Nephron (organoid): ENCODE results near the gene CCDC66.
"Not testable (repeated sequence)": the region's sequence is repeated elsewhere in the genome, so short reads cannot be mapped to it uniquely, and the experiment has no call there.

Experiments
- H3K27ac Mint-ChIP-seq, 3 experiments: 2 replicates each; pipeline ENCODE4 v1.8.0; 2020; ENCODE audit warnings: mixed read lengths in 3 of 3, mild to moderate bottlenecking in 2 of 3, moderate library complexity in 1 of 3
- H3K27me3 Mint-ChIP-seq: 2 replicates; pipeline ENCODE4 v1.8.0; 2021; ENCODE audit warnings: low read depth, mild to moderate bottlenecking, moderate library complexity, mixed read lengths
- H3K36me3 Mint-ChIP-seq: 2 replicates; pipeline ENCODE4 v1.8.0; 2020; ENCODE audit warnings: low read depth, mixed read lengths
- H3K4me1 Mint-ChIP-seq: 2 replicates; pipeline ENCODE4 v1.8.0; 2020; ENCODE audit warnings: mixed read lengths
- H3K4me3 Mint-ChIP-seq, 3 experiments: 2 replicates each; pipeline ENCODE4 v1.8.0; 2020; ENCODE audit warnings: mild to moderate bottlenecking in 3 of 3, mixed read lengths in 3 of 3, moderate library complexity in 2 of 3
- H3K9me3 Mint-ChIP-seq: 2 replicates; pipeline ENCODE4 v1.8.0; 2020; ENCODE audit warnings: mixed read lengths
- CTCF ChIP-seq, 3 experiments: fragments of 200-600 bp; sonication (generic); IDR thresholded peaks; one replicate each; pipeline ENCODE4 v1.5.0; 2021; ENCODE audit warnings: antibody characterized with exemption in 3 of 3; ENCODE audit not compliant: unreplicated experiment in 3 of 3

Gene CCDC66

GRCh38 chr3:56593455-56594158 is 36.6 kb downstream of the CCDC66 start:
- no peak for TF ChIP-seq CTCF (IDR thresholded peaks at IDR 0.05; ENCODE audit: unreplicated experiment in 3 of 3)
- Mint-ChIP-seq H3K27ac (no peak overlapping the region), H3K36me3 (peaks cover 65% of the 10 kb centered on the region), H3K4me1 (no peaks in the 10 kb centered on the region), H3K27me3 (no peaks in the 10 kb centered on the region), H3K9me3 (peaks cover 17% of the 10 kb centered on the region), H3K4me3 (no peak overlapping the region)

GRCh38 chr3:56595975-56596840 is 39.2 kb downstream of the CCDC66 start:
- peaks cover 34% of the 10 kb centered on the region for H3K9me3 Mint-ChIP-seq
- H3K4me1 Mint-ChIP-seq, result no peaks in the 10 kb centered on the region
- H3K27ac Mint-ChIP-seq, result no peak overlapping the region
- peaks cover 86% of the 10 kb centered on the region for H3K36me3 Mint-ChIP-seq
- no peak for TF ChIP-seq CTCF (IDR thresholded peaks at IDR 0.05; ENCODE audit: unreplicated experiment in 3 of 3)
- no peak overlapping the region for H3K4me3 Mint-ChIP-seq
- H3K27me3 Mint-ChIP-seq, result no peaks in the 10 kb centered on the region

GRCh38 chr3:56608479-56608878 is 51.5 kb downstream of the CCDC66 start:
- not testable (repeated sequence) for H3K4me1 Mint-ChIP-seq, H3K27ac Mint-ChIP-seq, H3K27me3 Mint-ChIP-seq, H3K4me3 Mint-ChIP-seq
- peaks cover 98% of the 10 kb centered on the region for H3K36me3 Mint-ChIP-seq
- peaks cover 64% of the 10 kb centered on the region for H3K9me3 Mint-ChIP-seq

- Mint-ChIP-seq H3K27me3 (no peaks in the 10 kb centered on the region), H3K4me3 (no peak overlapping the region), H3K9me3 (peaks cover 46% of the 10 kb centered on the region), H3K27ac (no peak overlapping the region), H3K36me3 (peaks cover 82% of the 10 kb centered on the region), H3K4me1 (no peaks in the 10 kb centered on the region)
- no peak for TF ChIP-seq CTCF (IDR thresholded peaks at IDR 0.05; ENCODE audit: unreplicated experiment in 3 of 3)
Measured at GRCh38 chr3:56610669-56611335, 53.8 kb downstream of the CCDC66 start.

- Mint-ChIP-seq H3K36me3 (peaks cover 82% of the 10 kb centered on the region), H3K27me3 (no peaks in the 10 kb centered on the region), H3K27ac (no peak overlapping the region), H3K4me3 (no peak overlapping the region), H3K4me1 (no peaks in the 10 kb centered on the region), H3K9me3 (peaks cover 46% of the 10 kb centered on the region)
- no peak for TF ChIP-seq CTCF (IDR thresholded peaks at IDR 0.05; ENCODE audit: unreplicated experiment in 3 of 3)
Measured at GRCh38 chr3:56611364-56611763, 54.4 kb downstream of the CCDC66 start.

- no peak for TF ChIP-seq CTCF (IDR thresholded peaks at IDR 0.05; ENCODE audit: unreplicated experiment in 3 of 3)
- H3K4me1 Mint-ChIP-seq, result no peaks in the 10 kb centered on the region
- H3K4me3 Mint-ChIP-seq, result no peak overlapping the region
- H3K36me3 Mint-ChIP-seq, result peaks cover 82% of the 10 kb centered on the region
- no peaks in the 10 kb centered on the region for H3K27me3 Mint-ChIP-seq
- H3K27ac Mint-ChIP-seq, result no peak overlapping the region
- peaks cover 38% of the 10 kb centered on the region for H3K9me3 Mint-ChIP-seq
Measured at GRCh38 chr3:56612146-56612545, 55.2 kb downstream of the CCDC66 start.
